AG04449 (cell line): ENCODE results near the gene DAZAP2.

Source experiments
- CTCF ChIA-PET: fragments of 350-600 bp; formaldehyde crosslinking; extraction: SDS; loops from one replicate; lab custom pipeline; 2021; ENCODE audit warnings: antibody characterized with exemption; lab: Yijun Ruan, JAX
- POLR2A ChIA-PET: fragments of 400-600, 350-600 bp; formaldehyde crosslinking; extraction: SDS; loops from one replicate; lab custom pipeline; 2020; ENCODE audit warnings: antibody characterized with exemption, inconsistent platforms; lab: Yijun Ruan, JAX
- DNase-seq: peaks from one replicate; pipeline ENCODE4 v3.0.0-alpha.2; 2010; ENCODE audit warnings: low read depth, low spot score
- H3K4me3 ChIP-seq: 2 replicates; pipeline ENCODE4 v1.5.1; 2011; ENCODE audit warnings: low read depth, mild to moderate bottlenecking, control low read depth, low read length
- CTCF ChIP-seq: IDR thresholded peaks from one replicate; pipeline ENCODE4 v1.5.1; 2011; ENCODE audit warnings: mild to moderate bottlenecking, moderate library complexity, low read length, control low read depth, inconsistent platforms; ENCODE audit not compliant: insufficient read depth; ENCODE audit errors: missing control alignments

The DAZAP2 gene

GRCh38 chr12:51200156-51200555 is 38.5 kb upstream of the DAZAP2 start:
- no peak for TF ChIP-seq CTCF
- CTCF ChIA-PET, result no interaction called here
- POLR2A ChIA-PET, result interaction anchor here (0.5 kb wide), 1 partner anchor 117 kb away, joined by 3 read pairs; the partner anchor contains the start of gene CSRNP2

GRCh38 chr12:51200806-51201205 is 37.8 kb upstream of the DAZAP2 start:
- CTCF ChIA-PET, result no interaction called here
- TF ChIP-seq CTCF, result no peak
- H3K4me3 ChIP-seq, result no peak overlapping the region
- POLR2A ChIA-PET, result interaction anchor here (0.6 kb wide), 1 partner anchor 81 kb away, joined by 3 read pairs; no protein-coding TSS in a partner anchor
- DNase-seq, result no peak

More at GRCh38 chr12:51200156-51200555, 38.5 kb upstream of the DAZAP2 start:
- no peak overlapping the region for H3K4me3 ChIP-seq
- DNase-seq, result no peak

GRCh38 chr12:51202718-51203117 is 35.9 kb upstream of the DAZAP2 start:
- ChIA-PET POLR2A (no interaction called here), CTCF (no interaction called here)
- no peak for DNase-seq
- H3K4me3 ChIP-seq, result no peak overlapping the region
- no peak for TF ChIP-seq CTCF

DNA sequence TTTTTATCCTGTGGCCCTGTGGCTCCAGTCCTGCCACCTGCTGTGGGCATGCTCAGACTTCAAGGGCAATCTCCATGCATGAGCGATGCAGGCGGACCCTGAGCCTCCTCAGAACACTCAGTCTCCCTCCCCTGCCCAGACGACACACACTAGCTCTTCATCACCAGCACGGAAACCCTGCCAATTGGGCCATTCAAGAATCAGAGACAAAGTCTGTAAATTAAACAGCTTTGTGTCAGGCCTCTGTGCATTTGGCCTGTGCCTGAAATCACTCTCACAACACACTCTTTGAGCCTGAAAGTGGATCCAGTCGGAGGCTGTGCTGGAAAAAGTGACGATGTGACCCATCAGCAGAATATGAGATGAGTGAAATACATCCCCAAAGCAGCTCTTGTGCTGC is 33.3 kb upstream of the DAZAP2 start:
- TF ChIP-seq CTCF, result no peak
- CTCF ChIA-PET, result interaction anchor here (1.1 kb wide), 1 partner anchor 136 kb away, joined by 3 read pairs; no protein-coding TSS in a partner anchor
- no peak for DNase-seq
- POLR2A ChIA-PET, result no interaction called here
- no peak overlapping the region for H3K4me3 ChIP-seq

- POLR2A ChIA-PET, result no interaction called here
- DNase-seq, result no peak
Measured at GRCh38 chr12:51208016-51208660, 30.5 kb upstream of the DAZAP2 start.

More at GRCh38 chr12:51208016-51208660, 30.5 kb upstream of the DAZAP2 start:
- CTCF ChIA-PET, result no interaction called here
- no peak for TF ChIP-seq CTCF
- no peak overlapping the region for H3K4me3 ChIP-seq
